Activated CD8-positive, alpha-beta memory T cell treated with anti-CD3 and anti-CD28 coated beads for 48 hours (primary cell): ENCODE results near the gene IL22RA1.
A peak's percentile ranks its signal among the peaks of the same experiment; 100 is the strongest.

Experiments used
- DNase-seq, 3 experiments: peaks; one replicate each; pipeline ENCODE4 v3.0.0-alpha.2; 2020; ENCODE audit warnings: low read depth in 2 of 3, low spot score in 2 of 3

IL22RA1 gene, protein sequence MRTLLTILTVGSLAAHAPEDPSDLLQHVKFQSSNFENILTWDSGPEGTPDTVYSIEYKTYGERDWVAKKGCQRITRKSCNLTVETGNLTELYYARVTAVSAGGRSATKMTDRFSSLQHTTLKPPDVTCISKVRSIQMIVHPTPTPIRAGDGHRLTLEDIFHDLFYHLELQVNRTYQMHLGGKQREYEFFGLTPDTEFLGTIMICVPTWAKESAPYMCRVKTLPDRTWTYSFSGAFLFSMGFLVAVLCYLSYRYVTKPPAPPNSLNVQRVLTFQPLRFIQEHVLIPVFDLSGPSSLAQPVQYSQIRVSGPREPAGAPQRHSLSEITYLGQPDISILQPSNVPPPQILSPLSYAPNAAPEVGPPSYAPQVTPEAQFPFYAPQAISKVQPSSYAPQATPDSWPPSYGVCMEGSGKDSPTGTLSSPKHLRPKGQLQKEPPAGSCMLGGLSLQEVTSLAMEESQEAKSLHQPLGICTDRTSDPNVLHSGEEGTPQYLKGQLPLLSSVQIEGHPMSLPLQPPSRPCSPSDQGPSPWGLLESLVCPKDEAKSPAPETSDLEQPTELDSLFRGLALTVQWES

DNA sequence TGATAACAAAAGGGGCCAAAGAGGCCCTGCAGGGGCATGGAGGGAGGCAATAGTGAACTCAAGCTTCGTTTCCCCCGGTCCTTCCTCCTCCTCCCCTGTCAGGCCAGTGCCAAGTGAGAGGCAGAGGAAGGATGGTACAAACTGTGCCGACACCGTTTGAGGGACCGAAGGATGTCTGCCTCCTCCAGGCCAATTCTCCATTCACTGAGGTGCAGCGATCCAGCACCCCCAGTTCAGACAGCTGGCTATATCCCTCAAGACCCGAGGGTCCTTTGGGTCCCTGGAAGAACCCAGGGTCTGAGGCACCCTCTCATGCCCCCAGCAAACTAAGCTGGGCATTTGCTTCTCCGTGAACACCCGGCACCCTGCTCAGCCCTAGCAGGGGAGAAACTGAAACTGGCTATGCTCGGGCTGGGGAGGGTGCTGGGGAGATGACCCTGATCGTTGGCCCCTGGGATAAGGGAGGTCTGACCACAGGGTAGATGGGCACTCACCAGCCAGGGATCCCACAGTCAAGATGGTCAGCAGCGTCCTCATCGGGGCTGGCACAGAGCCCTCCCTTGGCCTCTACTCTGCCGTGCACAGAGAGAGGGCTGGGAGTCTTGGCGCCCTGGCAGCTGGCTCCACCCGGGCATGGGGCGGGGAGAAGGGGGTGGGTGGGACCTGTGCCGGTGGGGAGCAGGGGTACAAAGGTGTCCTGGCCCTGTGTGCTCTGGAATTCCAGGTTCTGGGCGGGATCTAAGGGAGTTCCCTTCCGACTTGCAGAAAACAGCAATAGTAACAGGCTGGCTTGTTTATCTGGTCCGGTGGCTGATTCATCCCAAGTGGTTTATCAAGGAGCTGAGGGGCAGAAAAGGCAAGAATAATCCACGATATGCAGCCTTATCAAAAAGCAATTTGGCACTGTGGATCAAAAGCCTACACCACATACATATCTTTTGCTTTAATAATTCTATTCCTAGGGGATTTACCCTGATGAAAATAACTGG lies at the start of gene IL22RA1:
Gene IL22RA1, minus strand, starts transcription at position 595 of the 989 bp plus-strand sequence. Its CDS starts 58 bp downstream, at position 537.
- no peak for DNase-seq

DNA sequence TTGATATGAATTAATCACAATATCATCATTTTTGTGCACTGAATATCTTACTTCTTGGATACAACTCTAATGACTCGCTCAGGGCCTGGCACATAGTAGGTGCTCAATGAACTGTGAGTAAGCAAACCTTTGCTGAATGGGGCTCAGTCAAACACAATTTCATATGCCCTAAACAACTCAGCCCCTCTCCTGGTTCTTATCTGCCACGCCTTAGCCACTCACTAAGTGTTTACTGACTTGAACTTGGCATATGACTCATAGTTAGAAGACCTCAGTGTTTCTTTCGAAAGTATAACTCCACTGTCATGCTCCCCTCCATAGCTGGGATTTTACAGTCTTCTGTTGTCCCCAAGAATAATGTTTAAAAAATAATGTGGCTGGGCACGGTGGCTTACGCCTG lies 48.9 kb upstream of the IL22RA1 start:
- DNase-seq: peak in 1 of 3 experiments; percentile 27

DNA sequence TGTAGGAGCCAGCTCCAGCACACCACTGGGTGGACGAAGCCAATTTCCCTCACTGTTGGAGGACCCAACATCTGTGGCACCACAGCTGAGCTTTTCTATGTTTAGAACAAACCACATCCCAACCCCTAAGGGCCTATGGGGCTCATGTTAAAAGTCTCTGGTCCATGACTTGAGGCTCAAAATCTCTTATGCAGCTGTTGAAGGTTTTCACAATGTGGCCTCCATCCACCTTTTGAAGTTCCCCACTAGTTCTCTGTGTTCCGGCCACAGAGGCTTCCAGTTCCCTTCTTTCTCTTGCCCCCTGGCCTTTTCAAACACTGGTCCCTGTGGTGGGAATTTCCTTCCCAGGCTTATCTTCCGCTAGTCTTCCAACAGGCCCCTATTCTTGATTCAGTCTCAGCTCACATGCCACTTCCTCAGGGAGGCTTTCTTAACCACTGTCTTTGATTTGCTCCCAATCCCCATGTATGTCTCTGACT lies 48.1 kb upstream of the IL22RA1 start:
- DNase-seq: no peak

DNA sequence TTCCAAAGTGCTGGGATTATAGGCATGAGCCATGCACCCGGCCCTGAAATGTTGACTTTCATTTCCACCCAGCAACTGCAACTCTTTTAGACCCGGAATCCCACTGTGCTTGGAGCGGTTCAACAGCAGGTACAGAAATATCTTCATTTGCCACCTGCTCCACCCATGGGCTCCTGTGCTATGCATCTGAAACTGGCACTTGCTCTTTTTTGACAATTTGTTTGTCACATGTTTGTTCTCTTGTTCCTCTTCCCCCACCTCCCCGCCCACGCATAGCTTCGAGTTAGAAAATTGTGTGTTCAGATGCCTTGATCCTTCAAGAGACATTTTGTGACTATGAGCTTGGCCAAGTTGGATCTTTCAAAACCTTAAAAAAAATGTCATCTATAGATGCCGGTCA lies 46.6 kb upstream of the IL22RA1 start:
- DNase-seq: no peak

DNA sequence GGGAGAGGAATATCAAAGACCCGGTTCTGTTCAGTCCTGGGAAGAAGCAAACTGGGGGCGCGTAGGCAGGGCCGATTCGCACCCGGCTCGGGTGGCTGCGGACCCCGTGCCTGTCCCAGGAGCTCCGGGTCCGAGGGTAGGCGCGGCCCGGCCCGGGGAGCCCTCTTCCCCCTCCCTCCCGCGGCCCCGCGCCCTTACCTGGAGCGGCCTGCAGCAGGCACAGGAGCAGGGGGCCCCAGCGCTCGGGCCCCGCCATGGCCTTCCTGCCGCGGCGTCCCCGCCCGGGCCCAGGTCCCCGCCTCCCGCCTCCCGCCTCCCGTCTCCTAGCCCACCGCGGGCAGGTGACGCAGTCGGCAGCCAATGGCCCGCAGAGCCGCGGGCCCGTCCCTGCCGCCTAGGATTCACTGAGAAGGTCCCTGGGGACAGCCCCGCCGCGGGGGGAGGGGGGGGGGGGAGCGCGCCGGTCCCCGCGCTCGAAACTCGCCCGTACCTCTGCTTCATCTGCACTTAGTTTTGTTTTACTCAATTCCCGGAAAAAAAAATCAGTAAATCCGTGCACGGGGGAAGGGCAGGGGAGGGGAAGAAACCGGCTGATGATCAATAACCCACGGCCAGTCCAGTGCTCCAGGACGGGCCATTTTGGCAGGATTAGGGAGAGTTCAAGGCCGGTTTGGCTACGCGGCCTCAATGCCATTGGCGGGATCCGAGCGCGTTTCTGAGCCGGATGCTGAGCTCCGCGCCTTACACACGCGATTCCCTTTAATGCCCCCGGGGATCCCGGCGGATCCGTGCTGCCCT lies 44.3 kb upstream of the IL22RA1 start, which contains the start of gene IFNLR1:
Gene IFNLR1, minus strand, starts transcription at position 297 of the 798 bp plus-strand sequence. Its CDS starts 41 bp downstream, at position 256.
- peak; percentile 40 to 64 (median 60) for DNase-seq

DNA sequence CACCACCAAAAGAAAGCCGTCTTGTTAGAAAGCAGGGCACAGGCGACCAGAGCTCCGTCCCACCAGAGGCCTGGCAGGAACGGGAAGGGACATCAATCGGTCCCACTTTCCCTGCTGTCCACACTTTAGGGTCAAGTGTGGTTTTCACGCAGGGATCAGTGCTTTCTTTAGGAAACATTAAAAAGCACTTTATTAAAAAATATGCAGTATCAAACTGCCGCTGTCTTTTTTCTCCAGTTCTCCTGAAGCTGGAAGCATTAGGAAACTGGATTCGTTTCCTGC lies 43.7 kb upstream of the IL22RA1 start:
- DNase-seq: no peak

DNA sequence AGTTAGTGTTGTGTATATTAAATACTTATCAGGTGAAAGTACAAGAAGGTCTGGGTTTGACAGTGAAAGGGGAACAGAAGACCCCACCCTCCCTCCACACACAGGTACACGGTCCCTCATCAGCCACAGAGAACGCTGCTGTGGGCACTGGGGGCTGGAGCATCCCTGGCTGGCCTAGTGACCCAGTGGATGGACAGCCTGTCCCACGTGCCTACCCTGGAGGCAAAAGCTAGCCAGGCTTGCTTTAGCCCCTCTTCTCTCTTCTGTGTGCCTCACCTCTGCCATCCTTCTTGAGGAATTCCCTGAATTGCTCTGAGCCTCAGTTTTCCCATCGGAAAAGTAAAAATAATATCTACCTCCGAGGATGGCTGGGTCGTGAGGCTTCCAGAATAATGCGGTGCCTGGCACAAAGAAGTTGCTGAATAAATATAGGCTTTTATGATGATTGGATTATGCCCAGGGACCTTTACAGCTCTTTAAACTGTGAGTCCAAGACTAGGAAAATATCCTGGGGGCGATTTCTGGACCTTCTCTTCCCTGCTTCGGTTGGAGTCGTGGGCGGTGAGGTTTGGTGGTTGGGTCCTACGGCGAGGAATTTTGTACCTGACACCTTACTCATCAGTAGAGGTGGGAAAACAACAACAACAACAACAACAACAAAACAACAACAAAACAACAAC lies 43.2 kb upstream of the IL22RA1 start:
- DNase-seq: no peak

DNA sequence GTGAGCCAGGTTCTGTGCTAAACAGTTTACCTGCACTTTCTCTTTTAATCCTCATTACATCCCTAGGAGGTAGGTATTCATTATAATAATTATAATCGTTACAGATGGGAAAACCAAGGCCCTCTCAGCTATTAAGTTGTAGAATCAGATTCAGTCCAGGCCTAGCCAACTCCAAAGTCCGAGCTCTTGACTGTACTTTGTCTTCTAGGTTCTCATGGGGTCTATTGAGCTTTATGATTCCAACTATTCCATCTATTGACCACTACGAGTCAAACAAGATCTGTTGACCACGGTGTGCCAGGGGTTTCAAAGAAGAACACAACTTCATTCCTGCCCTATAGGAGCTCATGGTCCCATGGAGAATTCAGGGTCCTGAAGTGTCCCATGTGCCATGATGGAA lies 42.1 kb upstream of the IL22RA1 start:
- no peak for DNase-seq

DNA sequence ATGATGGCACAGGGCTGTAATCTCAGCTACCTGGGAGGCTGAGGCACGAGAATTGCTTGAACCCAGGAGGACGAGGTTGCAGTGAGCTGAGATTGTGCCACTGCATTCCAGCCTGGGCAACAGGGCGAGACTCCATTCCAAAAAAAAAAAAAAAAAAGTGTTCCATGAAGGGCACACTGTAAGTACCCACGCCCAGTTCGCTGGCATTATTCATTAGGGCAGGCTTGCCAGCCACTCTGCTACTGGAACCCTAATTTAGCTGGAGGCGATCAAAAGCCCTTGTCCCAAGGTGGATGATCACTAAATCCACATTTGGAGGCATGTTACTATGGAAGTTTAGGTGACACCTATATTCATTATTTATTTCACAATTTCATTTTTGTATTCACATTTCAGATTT lies 39.1 kb upstream of the IL22RA1 start:
- no peak for DNase-seq

DNA sequence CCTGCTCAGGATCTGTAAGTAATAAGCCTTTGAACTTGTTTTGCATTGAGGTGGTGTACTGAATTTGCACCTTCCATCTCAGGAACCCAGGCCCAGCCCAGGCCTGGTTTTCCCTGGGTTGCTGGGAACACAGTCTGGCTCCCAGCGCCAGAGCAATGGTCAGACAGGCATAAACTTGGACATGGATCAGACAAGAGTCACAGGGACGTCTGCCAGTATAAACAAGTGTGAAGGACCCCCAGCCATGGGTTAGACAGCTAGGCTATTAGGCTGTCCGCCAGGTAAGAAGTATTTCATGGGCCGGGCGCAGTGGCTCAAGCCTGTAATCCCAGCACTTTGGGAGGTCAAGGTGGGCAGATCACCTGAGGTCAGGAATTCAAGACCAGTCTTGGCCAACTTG lies 38.7 kb upstream of the IL22RA1 start:
- no peak for DNase-seq

DNA sequence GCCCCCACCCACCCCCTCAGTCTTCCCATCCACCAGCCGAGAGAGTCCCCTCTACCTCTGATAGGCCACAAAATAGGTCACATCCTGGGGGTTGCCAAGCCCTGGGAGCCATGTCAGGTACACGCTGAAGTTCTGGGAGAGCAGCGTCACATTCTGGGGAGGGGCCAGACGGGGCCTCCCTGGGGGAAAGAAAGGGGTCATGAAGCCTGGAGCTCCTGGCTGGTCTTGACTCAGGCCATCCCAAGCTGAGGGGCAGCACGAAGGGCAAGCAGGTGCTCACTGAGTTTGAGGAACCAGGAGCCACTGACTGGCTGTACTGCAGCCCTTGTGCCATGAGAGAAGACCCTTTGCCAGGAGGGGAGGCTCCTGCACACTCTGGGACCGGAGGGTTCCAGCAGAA lies 37.7 kb upstream of the IL22RA1 start:
- no peak for DNase-seq

DNA sequence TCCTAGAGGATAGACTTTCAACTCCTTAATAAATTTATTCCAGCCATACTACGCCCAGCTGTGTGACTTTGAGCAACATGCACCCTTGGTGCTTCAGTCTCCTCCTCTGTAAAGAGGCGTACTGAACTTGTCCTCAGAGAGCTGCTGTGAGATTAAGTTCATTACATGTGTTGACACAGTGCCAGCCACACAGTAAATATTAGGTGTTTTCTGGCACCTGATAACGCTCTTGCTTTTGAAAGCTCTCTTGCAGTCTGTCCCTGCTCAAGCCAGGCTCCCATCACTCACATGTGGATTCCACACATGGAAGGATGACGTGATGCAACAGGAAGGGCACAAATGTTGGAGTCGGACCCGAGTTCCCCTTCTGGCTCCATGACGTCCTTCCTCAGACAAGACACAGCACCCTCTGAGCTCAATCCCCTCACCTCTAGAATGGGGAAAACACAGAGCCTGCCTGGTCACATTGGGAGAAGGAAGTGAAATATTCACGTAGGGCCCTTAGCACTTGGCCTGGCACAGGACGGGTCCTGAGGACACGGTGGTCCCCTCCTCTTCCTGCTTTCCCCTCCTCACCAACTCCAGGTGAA lies 36.4 kb upstream of the IL22RA1 start:
- DNase-seq: no peak

DNA sequence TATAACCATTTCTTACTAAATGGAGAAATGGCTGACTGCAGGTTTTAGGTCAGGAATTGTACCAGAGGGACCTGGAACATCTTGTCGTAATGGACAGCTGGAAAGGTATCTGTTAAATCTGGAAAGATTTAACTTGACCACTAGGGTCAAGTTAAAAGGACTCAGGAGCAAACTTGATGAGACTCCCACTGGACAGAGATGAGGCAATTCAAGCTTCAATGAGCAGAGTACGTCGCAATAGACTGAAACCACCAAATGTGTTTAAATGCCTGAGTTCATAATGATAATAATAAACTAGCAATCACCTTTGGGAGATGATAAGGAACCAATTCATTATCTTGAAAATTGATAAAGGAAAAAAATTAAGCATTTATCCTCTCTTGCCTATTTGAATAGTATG lies 35.5 kb upstream of the IL22RA1 start:
- DNase-seq: no peak

DNA sequence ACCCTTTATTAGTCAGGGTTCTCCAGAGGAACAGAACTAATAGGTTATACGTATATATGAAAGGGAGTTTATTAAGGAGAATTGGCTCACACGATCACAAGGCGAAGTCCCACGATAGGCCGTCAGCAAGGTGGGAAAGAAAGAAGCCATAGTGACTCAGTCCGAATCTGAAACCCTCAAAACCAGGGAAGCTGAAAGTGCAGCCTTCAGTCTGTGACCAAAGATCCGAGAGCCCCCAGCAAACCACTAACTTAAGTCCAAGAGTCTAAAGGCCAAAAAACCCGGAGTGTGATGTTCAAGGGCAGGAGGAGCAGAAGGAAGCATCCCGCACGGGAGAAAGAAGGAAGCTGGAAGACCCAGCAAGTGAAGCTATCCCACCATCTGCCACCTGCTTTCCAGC lies 34.2 kb upstream of the IL22RA1 start:
- DNase-seq: no peak

DNA sequence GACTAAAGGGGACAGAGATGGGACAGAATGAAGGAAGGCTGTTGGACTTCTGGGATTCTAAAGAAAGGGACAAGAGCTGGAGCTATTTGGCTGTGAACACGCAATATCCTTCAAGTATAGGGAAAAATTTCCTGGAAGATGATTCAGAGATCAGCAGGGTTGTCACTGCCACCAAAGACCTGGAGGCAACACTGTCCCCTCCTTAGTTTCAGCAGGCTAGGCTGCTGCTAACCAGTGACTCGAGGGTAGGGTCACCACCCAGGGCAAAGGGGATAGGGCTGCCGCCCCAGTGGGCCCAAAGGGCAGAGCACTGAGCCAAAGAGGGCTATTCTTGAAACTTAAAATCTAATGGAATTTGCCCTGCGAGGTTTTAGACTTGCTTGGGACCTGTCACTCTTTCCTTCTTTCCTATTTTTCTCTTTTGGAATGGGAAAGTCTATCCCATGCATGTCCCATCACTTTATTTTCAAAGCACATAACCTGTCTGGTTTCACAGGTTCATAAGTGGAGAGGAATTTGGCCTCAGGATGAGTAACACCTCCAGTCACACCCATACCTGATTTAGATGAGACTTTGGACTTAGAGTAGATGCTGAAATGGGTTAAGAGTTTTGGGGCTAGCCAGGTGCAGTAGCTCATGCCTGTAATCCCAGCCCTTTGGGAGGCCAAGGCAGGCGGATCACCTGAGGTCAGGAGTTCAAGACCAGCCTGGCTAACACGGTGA lies 32.3 kb upstream of the IL22RA1 start:
- no peak for DNase-seq

DNA sequence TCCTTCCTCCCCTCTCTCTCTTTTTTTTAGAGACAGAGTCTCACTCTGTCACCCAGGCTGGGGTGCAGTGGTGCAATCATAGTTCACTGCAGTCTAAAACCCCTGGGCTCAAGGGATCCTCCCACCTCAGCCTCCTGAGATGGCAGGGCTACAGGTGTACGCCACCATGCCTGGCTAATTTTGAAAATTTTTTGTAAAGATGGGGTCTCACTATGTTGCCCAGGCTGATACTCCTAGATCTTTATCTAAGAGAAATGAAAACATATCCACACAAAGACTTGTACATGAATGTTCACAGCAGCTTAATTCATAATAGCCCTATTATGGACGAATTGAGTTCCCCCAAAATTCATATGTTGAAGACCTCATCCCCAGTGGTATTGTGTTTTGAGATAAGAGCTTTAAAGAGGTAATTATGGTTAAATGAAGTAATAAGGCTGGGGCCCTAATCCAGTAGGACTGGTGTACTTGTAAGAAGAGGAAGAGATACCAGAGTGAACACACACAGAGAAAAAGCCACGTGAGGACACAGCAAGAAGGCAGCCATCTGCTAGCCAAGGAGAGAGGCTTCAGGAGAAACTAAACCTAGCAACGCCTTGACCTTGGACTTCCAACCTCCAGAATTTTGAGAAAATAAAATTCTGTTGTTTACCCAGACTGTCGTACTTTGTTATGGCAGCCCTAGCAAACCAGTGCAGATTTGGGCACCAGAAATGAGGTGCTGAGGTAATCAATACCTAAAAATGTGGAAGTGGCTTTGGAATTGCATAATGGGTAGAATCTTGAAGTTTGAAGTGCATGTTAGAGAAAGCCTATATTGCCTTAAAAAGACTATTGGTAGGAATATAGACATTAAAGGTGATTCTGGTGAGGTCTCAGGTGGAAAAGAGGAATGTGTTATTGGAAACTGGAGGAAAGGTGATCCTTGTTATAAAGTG lies 31.0 kb upstream of the IL22RA1 start:
- no peak for DNase-seq

DNA sequence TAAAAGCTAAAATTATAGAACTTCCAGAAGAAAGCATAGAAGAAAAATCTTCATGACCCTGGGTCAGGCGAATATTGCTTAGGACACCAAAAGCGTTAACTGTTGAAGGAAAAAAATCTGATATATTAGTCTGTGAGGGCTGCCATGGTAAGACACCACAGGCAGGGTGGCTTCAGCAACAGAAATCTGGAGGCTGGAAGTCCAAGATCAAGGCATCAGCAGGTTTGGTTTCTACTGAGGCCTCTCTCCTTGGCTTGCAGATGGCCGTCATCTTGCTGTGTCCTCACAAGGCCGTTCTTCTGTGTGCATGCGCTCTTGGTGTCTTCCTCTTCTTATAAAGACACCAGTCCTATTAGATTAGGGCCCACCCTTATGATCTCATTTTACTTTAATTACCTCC lies 29.7 kb upstream of the IL22RA1 start:
- DNase-seq: no peak

DNA sequence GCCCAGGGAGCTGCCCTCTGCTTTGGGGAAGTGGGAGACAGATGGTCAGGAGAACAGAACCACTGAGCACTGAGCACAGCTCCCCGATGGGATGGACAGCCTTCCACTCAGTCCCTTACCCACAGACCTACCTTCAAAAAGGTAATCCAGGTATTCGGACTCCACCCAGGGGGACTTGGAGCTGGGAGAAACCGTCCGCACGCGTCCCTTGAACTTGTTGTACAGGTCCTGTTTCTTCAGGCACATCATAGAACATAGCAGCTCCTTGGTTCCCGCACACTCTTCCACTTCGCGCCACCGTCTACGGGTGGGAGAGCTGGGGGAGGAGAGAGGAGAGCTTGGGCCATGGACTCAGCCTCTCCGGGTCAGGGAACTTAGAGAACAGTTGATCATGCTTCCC lies 26.3 kb upstream of the IL22RA1 start:
- no peak for DNase-seq
